Stimulated activated CD4-positive, alpha-beta T cell treated with anti-CD3 and anti-CD28 coated beads, Interleukin-2, amount 100 ng/mL, for 24 hours (primary cell): Measurements from ENCODE around the gene DDX49.
"Not testable (repeated sequence)": the region's sequence is repeated elsewhere in the genome, so short reads cannot be mapped to it uniquely, and the experiment has no call there.

Experiments used
- DNase-seq, 2 donors: peaks; one replicate each; pipeline ENCODE4 v3.0.0-alpha.2; 2020

The DDX49 gene

DNA sequence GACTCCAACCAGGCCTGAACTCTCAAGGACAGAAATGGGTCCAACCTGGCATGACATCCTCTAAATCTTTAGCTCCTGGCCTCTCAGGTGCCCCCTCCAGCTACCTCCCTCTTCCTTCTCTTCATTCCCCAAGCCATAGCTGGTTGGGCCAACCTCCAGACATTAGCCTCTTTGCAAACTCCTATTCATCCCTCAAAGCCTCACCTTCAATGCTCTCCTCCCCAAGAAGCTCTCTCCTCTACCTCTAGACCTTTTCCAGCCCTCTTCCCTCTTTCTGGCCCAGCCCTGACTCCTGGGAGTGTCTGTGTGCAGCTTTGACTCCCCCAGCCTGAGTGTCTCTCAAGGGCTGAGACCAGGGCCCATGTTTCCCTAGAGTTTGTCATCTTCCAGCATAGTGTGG, 26.8 kb downstream of the DDX49 start:
- DNase-seq, result no peak

DNA sequence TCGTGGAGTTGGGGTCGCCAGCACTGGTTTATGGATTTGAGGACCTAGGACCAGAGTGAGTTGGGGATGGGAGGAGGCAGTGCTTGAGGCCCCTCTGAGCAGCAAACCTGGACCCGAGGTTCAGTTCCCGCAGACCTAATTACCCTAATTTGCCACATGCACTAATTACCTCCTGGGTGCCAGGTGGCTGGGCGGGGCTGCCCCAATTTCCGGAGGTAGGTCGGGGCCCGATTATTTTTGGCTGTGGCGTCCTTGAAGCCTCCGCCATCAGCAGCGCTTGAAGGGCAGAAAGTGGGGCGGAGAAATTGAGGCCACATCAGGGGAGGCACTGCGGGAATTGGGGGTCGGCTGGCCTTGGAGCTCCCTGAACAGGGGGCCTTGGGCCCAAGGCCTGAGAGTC, 27.4 kb downstream of the DDX49 start:
- no peak for DNase-seq

DNA sequence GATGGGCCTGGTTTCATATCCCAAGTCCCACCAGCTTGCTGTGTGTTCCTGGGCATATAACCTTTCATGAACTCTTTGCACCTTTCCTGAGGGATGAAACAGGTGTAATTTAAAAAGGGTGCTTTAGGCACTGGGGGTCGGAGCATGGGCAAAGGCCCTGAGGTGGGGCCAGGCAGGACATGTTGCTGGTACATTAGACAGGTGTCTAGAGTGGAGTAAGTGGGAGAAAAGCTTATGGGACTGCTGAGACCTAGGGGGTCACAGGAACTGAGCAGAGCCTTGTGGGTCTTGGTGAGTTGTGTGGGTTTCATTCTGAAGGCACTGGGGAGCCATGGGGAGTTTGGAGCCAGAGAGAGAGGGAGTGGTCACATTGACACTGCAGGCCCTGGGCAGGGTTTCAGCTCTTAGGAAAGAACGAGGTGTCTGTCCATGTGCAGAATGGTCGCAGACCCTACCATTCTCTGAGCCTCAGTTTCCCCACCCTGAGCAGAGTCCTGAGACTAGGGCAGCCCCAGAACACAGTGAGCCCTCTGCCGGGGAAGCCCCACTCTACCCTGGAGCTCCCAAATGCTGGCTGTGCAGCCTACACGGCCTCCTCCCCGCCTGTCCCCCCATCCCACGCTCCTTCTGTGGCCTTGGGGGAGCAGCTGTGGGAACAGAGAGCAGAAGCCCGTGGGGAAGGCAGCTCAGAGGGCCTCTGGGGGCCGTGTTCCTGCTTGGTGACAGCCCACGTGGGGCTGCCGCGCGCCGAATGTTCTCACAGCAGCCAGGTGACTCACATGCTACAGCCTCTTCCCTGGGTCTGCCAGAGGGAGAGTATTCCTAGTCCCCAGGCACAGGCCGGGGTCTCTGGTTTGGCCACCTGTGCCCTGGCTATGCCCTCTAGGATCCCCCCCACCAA, 28.8 kb downstream of the DDX49 start:
- DNase-seq, result no peak

DNA sequence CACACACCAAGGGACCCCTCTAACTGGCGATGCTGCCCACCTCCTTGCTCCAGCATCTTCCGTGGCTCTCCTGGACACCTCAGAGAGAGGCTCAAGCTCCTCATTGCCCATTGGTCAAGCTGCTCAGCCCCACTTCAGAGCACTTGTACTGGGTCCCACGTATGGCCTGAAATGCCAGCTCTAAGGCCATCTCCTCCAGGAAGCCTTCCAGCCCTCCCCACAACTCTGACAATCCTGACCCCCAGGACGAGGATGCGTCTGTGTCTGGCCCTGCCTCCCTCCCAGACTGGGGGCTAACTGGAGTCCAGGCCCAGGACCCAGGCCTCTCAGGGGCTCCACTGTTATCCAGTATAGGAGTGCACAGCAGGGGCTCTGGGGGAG, 29.5 kb downstream of the DDX49 start:
- no peak for DNase-seq

DNA sequence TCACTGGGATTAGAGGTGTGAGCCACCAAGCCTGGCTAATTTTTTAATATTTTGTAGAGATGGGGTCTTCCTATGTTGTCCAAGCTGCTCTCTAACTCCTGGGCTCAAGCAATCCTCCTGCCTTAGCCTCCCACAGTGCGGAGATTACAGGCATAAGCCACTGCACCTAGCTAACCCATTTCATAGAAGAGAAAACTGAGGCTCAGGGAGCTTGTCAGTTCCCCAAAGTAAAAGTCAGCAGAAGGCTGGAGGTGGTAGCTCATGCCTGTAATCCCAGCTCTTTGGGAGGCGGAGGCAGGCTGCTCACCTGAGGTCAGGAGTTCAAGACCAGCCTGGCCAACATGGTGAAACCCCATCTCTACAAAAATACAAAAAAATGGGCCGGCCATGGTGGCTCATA, 30.3 kb downstream of the DDX49 start:
- no peak for DNase-seq

DNA sequence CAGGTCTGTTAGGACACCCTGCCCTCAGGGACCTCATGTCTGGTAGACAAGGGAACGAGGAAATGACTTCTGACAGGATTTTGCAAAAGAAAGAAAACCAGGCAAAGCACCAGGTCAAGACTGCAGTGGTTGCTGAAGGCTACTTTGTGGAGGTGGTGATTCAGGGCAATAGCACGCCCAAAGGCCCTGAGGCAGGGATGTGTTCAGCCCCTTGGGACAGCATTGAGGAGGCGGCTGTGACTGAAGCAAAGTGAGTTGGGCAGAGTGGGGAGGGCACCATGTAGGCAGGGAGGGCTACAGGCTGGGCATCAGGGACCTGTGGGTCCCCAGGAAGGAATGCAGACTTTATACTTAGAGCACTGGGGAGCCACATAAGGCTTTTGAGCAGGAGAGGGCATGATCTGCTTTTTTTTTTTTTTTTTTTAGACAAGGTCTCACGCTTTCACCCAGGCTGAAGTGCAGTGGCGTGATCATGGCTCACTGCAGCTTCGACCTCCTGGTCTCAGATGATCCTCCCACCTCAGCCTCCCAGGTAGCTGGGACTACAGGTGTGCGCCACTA, 32.3 kb downstream of the DDX49 start:
- no peak for DNase-seq

DNA sequence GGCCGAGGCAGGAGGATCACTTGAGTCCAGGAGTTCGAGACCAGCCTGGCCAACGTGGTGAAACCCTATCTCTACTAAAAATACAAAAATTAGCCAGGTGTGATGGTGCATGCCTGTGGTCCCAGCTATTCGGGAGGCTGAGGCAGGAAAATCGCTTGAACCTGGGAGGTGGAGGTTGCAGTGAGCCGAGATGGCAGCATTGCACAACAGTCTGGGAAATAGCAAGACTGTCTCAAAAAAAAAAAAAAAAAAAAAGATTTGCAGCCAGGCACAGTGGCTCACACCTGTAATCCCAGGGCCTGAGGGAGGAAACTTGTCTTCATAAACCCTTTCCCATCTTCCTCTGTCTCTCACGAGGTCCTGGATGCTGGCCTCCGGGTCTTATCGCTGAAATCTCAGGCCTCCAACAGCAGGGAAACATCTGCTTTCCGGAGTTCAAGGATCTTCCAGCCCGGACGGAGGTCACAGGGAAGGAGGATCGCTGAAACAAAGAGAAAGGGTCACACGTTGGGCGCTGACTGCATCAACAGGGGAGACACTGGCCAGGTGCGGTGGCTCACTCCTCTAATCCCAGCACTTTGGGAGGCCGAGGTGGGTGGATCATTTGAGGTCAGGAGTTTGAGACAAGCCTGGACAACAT, 33.0 kb downstream of the DDX49 start:
- not testable (repeated sequence) for DNase-seq

DNA sequence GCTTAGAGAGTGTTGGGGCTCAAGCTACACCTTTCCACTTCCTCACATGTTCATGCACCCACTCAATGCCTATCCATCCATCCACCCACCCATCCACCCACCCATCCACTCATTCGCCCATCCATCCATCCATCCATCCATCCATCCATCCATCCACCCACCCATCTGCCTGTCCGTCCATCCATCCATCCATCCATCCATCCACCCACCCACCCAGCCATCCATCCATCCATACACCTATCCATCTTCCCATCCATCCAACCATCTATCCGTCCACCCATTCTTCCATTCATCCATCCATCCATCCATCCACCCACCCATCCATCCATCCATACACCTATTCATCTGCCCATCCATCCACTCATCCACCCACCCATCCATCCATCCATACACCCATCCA, 34.6 kb downstream of the DDX49 start:
- DNase-seq, result no peak

DNA sequence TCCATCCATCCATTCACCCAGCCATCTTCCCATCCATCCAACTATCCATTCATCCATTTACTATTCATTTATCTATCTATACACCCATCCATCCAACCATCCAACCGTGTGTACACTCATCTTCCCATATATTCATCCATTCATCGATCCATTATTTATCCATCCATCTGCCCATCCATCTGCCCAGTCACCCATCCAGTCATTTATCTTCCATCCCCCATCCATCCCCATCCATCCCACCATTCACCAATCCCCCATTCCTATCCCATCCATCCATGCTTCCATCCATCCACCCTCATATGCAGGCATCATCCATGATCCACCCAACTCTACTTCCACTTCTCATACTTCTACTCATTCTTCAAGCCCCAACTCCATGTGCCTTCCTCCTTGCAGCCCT, 35.5 kb downstream of the DDX49 start:
- no peak for DNase-seq

DNA sequence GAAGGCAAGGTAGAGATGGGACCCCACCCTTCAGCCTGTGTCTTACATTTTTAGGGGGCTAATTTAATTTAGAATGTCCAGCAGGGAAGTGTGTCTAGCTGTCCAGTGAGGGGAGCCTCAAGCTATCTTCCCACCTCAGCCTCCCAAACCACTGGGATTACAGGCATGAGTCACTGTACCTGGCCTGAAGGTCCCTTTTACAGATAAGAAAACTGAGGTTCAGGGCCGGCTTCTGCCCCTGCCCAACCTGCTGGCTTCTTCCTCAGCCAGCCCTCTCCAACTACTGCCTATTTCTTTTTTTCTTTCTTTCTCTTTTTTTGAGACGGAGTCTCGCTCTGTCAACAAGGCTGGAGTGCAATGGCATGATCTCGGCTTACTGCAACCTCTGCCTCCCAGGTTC, 40.9 kb downstream of the DDX49 start:
- no peak for DNase-seq

DNA sequence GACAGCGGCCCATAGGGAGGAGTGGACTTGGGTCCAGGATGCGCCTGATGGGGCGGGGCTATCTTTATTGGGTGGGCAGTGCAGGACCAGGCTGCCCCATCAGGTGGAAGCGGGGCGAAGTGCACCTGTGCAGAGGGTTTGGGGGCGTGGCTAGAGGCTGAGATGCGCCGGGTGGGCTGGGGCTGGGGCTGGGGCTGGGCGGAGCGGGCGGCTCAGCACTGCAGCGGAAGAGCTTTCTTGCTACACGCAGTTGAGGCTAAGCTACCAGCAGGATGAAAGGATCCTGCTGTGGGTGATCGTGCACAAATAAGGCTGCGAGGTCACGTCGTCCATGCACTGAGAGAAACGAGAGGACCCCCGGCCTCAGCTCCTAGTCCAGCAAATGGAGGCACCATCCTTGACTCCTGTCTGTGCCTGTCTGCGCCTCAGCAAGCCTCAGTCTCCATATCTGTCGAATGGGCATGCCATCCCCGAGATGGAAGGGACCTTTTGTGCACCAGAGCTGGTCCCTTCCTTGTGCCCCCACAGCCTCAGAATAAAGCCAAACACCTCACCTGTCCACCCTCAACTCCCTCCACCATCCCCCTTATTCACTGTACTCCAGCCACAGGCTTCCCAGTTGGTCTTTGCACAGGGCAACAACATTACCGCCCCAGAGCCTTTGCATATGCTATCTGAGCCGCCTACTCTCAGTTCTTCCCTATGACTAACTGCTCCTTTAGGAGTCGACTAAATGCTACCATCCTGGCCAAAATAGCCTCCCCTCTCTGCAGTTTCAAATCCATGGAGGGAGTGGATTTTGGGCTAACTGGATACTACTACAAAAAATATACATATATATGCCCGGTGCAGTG, 42.5 kb downstream of the DDX49 start:
- peak in 1 of 2 donors; percentile 20 for DNase-seq

DNA sequence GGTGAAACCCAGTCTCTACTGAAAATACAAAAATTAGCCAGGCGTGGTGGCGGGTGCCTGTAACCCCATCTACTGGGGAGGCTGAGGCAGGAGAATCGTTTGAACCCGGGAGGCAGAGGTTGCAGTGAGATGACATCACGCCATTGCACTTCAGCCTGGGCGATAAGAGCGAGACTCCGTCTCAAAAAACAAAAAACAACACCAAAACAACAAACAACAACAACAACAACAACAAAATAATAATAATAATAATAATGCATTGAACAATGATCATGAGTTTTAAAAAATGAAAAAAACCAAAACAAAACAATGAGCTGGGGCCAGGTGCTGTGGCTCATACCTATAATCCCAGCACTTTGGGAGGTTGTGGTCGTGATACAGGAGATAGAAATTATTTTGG, 44.6 kb downstream of the DDX49 start:
- DNase-seq, result no peak

DNA sequence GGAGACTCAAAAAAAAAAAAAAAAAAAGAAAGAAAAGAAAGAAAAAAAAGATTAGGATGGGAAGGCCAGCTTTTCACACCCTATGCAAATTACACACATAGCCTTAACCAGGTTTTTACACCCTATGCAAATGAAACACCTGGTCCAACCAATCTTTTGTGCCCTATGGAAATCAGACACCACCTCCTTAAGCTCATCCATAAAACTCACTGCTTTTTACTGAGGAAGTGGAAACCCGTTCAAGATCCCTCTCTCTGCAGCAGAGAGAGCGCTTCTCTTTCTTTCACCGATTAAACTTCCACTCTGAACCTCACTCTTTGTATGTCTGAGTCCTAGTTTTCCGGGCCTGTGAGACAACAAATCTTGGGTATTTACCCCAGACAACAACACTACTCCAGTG, 46.8 kb downstream of the DDX49 start:
- no peak for DNase-seq

DNA sequence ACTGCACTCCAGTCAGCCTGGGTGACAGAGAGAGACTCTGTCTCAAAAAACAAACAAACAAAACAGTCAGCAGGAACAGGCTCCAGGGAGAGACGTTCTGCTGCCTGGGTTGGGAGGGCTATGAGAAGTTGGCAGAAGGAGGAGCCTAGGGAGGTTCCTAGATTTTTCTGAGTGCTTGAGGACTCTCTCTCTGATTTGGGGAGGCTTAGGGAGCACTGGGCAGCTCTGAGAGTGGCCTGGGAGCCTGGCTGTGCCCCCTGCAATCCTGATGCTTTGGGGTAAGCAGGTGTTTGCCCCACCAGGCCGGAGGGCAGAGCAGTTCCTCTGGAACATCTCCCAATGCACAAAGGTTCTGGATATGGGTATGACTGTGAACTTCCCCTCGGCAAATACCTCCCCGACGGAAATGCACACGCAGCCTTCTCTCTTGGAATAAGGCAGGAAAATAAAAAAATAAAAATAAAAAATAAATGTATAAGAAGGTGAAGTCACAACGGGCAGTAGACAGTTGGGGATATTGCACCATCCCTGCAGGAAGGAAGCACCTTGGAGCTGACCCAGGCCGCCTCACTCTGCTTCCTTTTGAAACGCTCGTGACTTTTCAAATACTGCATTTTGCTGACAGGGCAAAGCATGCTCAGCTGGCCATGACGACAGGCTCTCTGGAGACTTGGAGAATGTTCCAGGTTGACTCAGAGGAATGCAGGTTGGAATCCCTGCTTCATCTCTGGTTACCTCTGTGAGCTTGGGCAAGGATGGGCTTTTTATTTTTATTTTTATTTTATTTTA, 48.0 kb downstream of the DDX49 start:
- DNase-seq, result no peak

DNA sequence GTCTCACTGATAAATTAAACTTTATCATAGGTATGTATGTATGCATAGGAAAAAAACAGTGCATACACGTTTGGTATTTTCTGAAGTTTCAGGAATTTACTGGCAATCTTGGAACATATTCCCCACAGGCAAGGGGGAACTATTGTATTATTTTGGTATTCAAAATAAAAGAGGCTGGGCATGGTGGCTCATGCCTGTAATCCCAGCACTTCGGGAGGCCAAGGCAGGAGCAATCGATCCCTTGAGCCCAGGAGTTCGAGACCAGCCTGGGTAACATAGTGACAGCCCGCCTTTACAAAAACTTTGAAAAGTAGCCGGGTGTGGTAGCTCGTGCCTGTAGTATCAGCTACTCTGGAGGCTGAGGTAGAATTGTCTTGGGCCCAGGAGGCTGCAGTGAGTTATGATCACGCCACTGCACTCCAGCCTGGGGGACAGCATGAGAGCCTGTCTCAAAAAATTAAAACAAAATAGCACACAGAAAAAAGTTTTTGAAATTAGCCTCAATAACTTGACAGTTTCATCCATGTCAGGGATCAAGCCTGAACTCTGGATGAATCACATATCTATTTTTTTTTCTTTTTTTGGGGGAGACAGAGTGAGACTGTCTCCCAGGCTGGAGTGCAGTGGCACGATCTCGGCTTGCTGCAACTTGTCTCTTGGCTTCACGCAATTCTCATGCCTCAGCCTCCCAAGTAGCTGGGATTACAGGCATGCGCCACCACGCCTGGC, 50.6 kb downstream of the DDX49 start:
- no peak for DNase-seq

DNA sequence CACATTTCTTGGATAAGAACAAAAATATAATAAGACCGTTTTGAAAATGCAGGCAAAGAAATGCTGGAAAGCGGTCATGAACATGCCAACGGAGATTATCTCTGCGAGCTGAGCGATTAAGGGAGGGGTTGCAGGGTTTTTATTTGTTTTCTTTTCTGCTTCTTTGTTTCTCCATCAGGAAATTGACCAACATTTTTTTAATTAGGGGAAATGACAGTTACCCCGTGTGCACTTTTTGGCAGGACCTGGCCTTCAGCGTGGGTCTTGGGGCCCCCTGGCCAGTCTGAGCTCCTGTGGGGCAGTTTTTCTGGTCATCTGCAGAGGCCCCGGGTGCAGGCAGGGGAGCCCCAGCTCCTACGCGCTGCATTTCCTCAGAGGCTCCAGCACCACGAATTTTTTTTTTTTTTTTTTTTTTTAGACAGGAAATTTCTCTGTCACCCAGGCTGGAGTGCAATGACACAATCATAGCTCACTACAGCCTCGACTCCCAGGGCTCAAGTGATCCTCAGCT, 52.8 kb downstream of the DDX49 start:
- no peak for DNase-seq

DNA sequence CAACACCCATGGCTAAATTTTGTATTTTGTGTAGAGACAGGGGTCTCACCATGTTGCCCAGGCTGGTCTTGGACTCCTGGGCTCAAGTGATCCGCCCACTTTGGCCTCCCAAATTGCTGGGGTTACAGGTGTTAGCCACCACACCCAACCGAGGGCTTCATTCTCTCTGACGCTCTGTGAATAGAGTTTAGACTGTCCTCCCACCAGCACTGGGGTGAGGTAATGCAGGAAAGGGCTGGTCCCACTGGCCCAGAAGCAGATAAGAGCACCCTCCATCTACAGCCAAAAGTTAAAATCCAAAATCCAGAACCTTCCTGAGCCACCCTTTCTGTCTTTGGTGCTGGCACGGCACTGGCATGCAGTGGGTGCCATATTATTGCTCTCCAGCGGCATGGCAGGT, 53.3 kb downstream of the DDX49 start:
- DNase-seq, result no peak

DNA sequence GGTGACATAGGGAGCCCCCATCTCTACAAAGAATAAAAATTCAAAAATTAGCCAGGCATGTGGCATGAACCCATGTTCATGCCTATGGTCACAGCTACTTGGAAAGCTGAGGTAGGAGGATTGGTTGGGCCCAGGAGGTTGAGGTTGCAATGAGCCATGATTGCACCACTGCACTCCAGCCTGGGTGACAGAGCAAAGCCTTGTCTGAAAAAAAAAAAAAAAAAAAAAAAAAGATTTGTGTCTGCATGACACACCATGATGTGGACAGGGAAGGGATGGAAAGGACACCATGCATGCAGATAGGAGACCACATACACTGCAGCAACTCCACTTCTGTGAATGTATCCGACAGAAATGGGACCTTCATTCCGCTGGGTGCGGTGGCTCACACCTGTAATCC, 55.5 kb downstream of the DDX49 start:
- no peak for DNase-seq

DNA sequence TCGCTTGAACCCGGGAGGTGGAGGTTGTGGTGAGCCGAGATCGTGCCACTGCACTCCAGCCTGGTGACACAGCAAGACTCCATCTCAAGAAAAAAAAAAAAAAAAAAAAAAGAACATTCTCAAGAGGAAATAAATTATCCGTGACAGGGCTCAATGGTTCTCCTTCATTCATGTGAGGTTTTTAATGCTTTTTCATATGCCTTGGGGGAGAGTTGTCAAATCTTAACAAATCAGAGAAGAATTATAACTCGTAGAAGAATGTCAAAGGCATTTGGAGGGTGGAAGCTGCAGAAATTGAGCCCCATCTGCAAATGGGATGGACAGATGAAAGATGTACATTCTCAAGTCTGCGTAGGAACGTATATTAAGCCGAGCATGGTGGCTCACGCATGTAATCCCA, 56.4 kb downstream of the DDX49 start:
- no peak for DNase-seq
